Measurements from ENCODE around the gene HMG20B.

HMG20B gene

GRCh38 chr19:3532154-3532786 is 40.5 kb upstream of the HMG20B start:
- no peak overlapping the region for H3K27ac ChIP-seq
- TF ChIP-seq CTCF (IDR thresholded peaks at IDR 0.05) = no peak
- H3K9me3 ChIP-seq = no peaks in the 10 kb centered on the region
- H3K27me3 ChIP-seq = no peaks in the 10 kb centered on the region
- H3K4me3 ChIP-seq (ENCODE audit: low read depth in 1 of 2, low read length in 1 of 2) = no peak overlapping the region
- H3K4me1 ChIP-seq (ENCODE audit: control insufficient read depth in 1 of 2, insufficient read depth in 1 of 2, low read depth in 1 of 2, low read length in 1 of 2) = no peaks in the 10 kb centered on the region
- peaks cover 85% of the 10 kb centered on the region for H3K36me3 ChIP-seq

- Histone ChIP-seq H3K36me3 (peaks cover 85% of the 10 kb centered on the region), H3K4me3 (ENCODE audit: low read depth in 1 of 2, low read length in 1 of 2) (no peak overlapping the region), H3K27me3 (no peaks in the 10 kb centered on the region), H3K9me3 (no peaks in the 10 kb centered on the region), H3K4me1 (ENCODE audit: control insufficient read depth in 1 of 2, insufficient read depth in 1 of 2, low read depth in 1 of 2, low read length in 1 of 2) (peaks cover 4 to 5% of the 10 kb centered on the region in 2 experiments), H3K27ac (no peak overlapping the region)
- TF ChIP-seq CTCF (IDR thresholded peaks at IDR 0.05) = no peak
Measured at GRCh38 chr19:3533033-3533432, 39.7 kb upstream of the HMG20B start.

GRCh38 chr19:3533563-3534216 is 39.1 kb upstream of the HMG20B start:
- Histone ChIP-seq H3K4me1 (ENCODE audit: control insufficient read depth in 1 of 2, insufficient read depth in 1 of 2, low read depth in 1 of 2, low read length in 1 of 2) (peaks cover 4 to 5% of the 10 kb centered on the region in 2 experiments), H3K36me3 (peaks cover 87% of the 10 kb centered on the region), H3K27ac (no peak overlapping the region), H3K4me3 (ENCODE audit: low read depth in 1 of 2, low read length in 1 of 2) (no peak overlapping the region), H3K9me3 (no peaks in the 10 kb centered on the region), H3K27me3 (no peaks in the 10 kb centered on the region)
- TF ChIP-seq CTCF (IDR thresholded peaks at IDR 0.05) = no peak

GRCh38 chr19:3534375-3535234 is 38.1 kb upstream of the HMG20B start:
- TF ChIP-seq CTCF (IDR thresholded peaks at IDR 0.05) = no peak
- peaks cover 96% of the 10 kb centered on the region for H3K36me3 ChIP-seq
- H3K4me1 ChIP-seq (ENCODE audit: control insufficient read depth in 1 of 2, insufficient read depth in 1 of 2, low read depth in 1 of 2, low read length in 1 of 2) = peaks cover 4 to 5% of the 10 kb centered on the region in 2 experiments
- H3K27me3 ChIP-seq = no peaks in the 10 kb centered on the region
- H3K4me3 ChIP-seq (ENCODE audit: low read depth in 1 of 2, low read length in 1 of 2) = no peak overlapping the region
- H3K27ac ChIP-seq = no peak overlapping the region
- no peaks in the 10 kb centered on the region for H3K9me3 ChIP-seq

GRCh38 chr19:3535235-3535535 is 37.6 kb upstream of the HMG20B start:
- no peak overlapping the region for H3K4me3 ChIP-seq (ENCODE audit: low read depth in 1 of 2, low read length in 1 of 2)
- peaks cover 4 to 5% of the 10 kb centered on the region in 2 experiments for H3K4me1 ChIP-seq (ENCODE audit: control insufficient read depth in 1 of 2, insufficient read depth in 1 of 2, low read depth in 1 of 2, low read length in 1 of 2)
- no peaks in the 10 kb centered on the region for H3K27me3 ChIP-seq
- peaks cover 92% of the 10 kb centered on the region for H3K36me3 ChIP-seq
- TF ChIP-seq CTCF (IDR thresholded peaks at IDR 0.05) = no peak
- no peaks in the 10 kb centered on the region for H3K9me3 ChIP-seq
- no peak overlapping the region for H3K27ac ChIP-seq

Data from neutrophil (primary cell).